GM19438 (cell line): ENCODE data around the gene ZBTB40.

Experiments used
- ATAC-seq: cut with Tn5 transposase; IDR thresholded peaks from one replicate; pipeline ENCODE4 v1.9.1; 2021; ENCODE audit warnings: low read depth; ENCODE audit not compliant: unreplicated experiment

Gene ZBTB40

GRCh38 chr1:22420455-22421053 is 31.1 kb upstream of the ZBTB40 start:
- no peak for ATAC-seq

DNA sequence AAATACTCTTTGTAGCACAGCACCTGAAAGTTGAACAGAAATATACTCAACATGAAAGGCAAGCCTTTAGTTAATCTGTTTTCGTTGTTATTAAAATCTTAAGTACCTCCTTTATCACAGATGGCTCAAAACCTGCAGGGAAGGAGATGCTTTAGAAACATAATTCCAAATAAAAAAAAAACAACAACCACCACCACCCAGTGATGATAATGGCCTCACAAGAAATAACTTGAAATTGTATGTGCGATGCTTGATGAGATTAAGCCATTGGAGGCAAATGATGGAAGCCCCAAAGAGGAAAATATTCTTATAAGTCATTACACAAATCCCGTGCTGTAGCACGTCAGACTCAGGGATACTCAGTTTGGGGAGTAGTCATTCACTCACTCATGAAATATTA is 24.9 kb upstream of the ZBTB40 start:
- no peak for ATAC-seq

GRCh38 chr1:22428672-22429071 is 23.0 kb upstream of the ZBTB40 start:
- ATAC-seq: no peak

GRCh38 chr1:22431965-22432364 is 19.7 kb upstream of the ZBTB40 start:
- ATAC-seq: no peak

GRCh38 chr1:22434717-22435116 is 16.9 kb upstream of the ZBTB40 start:
- no peak for ATAC-seq

DNA sequence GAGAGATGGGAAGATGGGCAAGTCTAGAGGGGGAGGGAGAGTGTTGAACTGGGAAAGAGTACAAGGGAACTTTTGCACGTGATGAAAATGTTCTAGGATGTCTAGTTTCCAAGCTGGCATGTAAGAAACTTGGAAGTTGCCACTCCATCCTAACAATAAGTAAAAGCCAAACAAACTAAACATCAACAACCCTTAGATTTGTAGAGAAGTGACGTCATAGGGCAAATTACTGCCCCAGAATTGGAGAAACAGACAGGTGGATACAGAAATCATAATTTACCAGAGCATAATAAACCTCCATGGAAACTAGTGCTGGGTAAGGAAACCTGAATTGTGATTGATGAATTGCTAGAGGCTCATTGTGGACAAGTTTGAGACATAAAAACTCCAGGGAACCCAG is 14.7 kb upstream of the ZBTB40 start:
- no peak for ATAC-seq

DNA sequence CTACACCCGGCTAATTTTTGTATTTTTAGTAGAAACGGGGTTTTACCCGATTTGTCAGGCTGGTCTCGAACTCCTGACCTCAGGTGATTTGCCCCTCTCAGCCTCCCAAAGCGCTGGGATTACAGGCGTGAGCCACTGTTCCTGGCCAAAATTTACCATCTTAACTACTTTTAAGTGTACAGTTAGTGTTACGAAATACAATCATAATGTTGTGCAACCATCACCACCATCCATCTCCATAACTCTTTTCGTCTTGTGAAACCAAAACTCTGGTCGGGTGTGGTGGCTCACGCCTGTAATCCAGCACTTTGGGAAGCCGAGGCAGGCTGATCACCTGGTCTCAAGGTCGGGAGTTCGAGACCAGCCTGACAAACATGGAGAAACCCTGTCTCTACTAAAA is 14.1 kb upstream of the ZBTB40 start:
- ATAC-seq: no peak

- no peak for ATAC-seq
Measured at GRCh38 chr1:22440582-22440981, 11.1 kb upstream of the ZBTB40 start.

DNA sequence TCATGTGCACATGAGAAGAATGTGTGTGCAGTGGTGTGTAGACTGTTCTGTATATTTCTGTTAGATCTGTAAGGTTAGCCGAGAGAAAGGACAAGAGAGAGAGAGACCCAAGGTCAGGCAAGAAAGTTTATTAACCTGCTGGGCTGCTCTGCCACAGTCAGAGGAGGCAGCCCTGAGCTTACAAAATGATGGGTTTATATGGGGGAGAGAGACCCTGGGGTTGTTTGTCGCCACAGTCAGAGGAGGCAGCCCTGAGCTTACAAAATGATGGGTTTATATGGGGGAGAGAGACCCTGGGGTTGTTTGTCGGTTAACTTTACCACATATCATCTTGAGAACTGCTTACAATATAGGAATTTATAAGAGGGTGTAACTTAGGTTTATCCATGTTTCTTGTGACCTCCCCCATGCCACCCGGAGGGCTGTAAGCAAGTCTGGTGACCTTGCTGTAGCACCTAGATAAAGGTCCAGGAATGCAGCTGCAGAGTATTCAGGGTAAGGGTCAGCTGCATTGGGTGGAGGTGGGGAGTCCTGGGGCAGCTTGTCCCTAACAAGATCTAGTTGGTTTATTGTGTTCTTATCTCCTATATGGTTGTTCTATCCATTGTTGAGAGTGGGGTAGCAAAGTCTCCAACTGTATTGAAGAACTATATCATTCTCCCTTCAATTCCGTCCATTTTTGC is 9.3 kb upstream of the ZBTB40 start:
- ATAC-seq: no peak

DNA sequence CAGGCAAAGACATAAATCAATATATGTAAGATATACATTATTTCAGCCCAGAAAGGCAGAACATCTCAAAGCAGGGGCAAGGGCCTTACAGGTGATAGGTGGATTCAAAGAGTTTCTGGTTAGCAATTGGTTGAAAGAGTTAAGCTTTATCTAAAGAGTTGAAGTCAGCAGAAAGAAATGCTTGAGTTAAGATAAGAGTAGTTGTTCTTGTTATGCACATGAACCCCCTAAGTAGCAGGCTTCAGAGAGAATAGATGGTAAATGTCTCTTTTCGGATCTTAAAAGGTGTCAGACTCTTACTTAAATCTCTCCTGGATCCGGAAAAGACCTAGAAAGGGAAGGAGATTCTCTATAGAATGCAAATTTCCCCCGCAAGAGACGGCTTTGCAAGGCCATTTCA is 8.3 kb upstream of the ZBTB40 start:
- ATAC-seq: no peak

- no peak for ATAC-seq
Measured at GRCh38 chr1:22444856-22445255, 6.8 kb upstream of the ZBTB40 start.

GRCh38 chr1:22447621-22448111 is 4.0 kb upstream of the ZBTB40 start:
- ATAC-seq: no peak

GRCh38 chr1:22449636-22450035 is 2.0 kb upstream of the ZBTB40 start:
- no peak for ATAC-seq

DNA sequence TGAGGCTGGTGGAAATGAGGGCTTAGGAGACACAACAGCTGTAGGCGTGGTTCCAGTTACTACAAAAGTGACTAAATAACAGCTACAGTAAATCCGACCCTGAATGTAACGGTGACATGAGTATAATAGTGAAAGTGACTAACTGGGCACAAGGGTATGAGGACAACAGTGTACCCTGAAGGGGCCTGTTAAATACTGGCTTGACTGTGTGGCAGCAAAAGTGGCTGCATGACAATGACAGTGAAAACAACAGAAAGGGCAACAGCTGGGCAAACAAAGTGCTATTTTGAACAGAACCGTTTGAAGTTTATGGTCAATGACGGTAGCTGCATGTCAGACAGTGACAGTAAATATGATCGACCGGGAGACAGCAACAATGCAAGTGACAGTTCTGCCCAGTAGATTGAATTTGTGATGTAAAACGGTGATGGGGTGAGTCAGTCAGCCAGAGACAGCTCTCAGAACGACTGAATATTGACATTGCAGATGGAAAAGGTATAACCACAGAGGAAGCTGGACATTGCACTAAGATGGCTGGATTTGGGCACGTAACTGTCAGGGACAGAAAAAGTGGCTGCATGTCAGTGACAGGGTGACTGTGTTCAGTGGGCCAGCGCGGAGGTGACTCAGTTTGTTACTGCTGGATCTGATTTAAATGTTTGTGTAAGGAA is 1.2 kb upstream of the ZBTB40 start:
- no peak for ATAC-seq

DNA sequence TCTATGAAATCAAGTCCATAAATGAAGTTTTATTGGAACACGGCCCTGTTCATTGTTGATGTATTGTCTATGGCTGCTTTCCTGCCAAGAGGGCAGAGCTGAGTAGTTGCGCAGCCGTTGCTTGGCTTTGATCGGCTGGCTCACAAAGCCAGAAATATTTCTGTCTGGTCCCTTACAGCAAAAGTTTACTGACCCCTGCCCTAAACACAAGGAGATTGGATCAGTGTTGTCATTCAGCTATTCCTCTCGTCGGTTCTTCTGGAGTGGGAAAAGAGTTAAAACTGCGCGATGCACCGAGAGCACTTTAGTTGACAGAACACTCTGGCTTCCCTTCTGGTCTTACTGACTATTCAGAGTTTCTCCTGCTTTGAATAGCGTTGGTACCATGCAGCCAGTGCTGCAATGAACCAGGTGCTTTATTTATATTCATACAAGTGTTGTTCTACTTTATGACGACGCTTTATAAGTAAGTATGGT is 868 bp downstream of the ZBTB40 start:
- peak; percentile 39 for ATAC-seq

DNA sequence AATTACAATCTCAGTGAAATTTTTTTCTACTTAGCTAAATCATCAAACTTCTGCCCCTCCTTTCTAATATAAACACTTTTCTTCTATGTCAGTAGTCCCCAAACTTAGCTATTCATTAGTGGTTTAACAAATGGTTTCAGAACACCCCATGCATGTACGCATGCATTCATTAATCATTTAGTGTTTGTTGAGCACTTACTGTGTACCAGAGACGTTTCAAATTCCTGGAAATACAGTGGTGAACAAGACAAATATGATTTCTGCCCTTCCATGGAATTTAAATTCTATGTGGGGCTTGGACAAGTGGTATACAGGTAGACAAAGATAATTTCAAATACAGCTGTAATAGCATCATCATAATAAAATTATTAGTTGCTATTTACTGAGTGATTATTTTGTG is 1.5 kb downstream of the ZBTB40 start:
- ATAC-seq: no peak

GRCh38 chr1:22454476-22455056 is 2.9 kb downstream of the ZBTB40 start:
- ATAC-seq: no peak

DNA sequence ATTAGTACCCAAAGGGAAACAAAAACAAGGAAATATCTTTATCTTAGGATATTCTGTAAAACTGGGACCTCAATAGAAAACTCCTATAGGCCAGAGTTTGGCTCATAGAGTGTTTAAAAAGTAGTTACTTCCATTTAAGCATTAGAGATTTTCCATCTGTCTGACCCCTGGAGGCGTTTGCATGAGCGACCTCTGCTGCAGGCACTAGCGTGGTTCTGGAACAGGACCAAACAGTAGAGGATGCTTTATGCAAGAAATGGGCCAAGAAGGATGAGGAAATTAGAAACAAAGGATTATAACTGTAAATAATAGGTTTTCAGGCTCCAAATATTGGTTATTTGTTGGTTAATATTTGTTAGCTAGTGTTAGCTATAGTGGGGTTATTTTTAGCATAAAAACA is 5.7 kb downstream of the ZBTB40 start:
- ATAC-seq: no peak

GRCh38 chr1:22457836-22458235 is 6.2 kb downstream of the ZBTB40 start:
- no peak for ATAC-seq

- no peak for ATAC-seq
Measured at GRCh38 chr1:22461100-22461499, 9.4 kb downstream of the ZBTB40 start.
